Ishikawa (cell line): Measurements from ENCODE around the gene GADL1.
A peak's percentile ranks its signal among the peaks of the same experiment; 100 is the strongest.

Experiments used
- CEBPB ChIP-seq: IDR thresholded peaks from 2 replicates; pipeline ENCODE4 v1.6.1; 2012
- CREB1 ChIP-seq: IDR thresholded peaks from 2 replicates; pipeline ENCODE4 v1.6.1; 2012; ENCODE audit warnings: low read depth
- EGR1 ChIP-seq: IDR thresholded peaks from 2 replicates; pipeline ENCODE4 v1.6.1; 2012
- EP300 ChIP-seq: IDR thresholded peaks from 2 replicates; pipeline ENCODE4 v1.6.1; 2012; ENCODE audit warnings: borderline replicate concordance
- FOXM1 ChIP-seq: IDR thresholded peaks from 2 replicates; pipeline ENCODE4 v1.6.1; 2012; ENCODE audit warnings: low read depth, borderline replicate concordance
- MAX ChIP-seq: IDR thresholded peaks from 2 replicates; pipeline ENCODE4 v1.6.1; 2012
- NFIC ChIP-seq: IDR thresholded peaks from 2 replicates; pipeline ENCODE4 v1.6.1; 2012
- RAD21 ChIP-seq: IDR thresholded peaks from 2 replicates; pipeline ENCODE4 v1.6.1; 2012; ENCODE audit warnings: low read depth
- REST ChIP-seq: IDR thresholded peaks from 2 replicates; pipeline ENCODE4 v1.6.1; 2012; ENCODE audit warnings: low read depth, mild to moderate bottlenecking
- TAF1 ChIP-seq: IDR thresholded peaks from 2 replicates; pipeline ENCODE4 v1.6.1; 2012; ENCODE audit warnings: low read depth, mild to moderate bottlenecking
- TCF12 ChIP-seq: IDR thresholded peaks from 2 replicates; pipeline ENCODE4 v1.6.1; 2012; ENCODE audit warnings: low read depth
- TEAD4 ChIP-seq: IDR thresholded peaks from 2 replicates; pipeline ENCODE4 v1.6.1; 2012
- USF1 ChIP-seq: IDR thresholded peaks from 2 replicates; pipeline ENCODE4 v1.6.1; 2012
- YY1 ChIP-seq: IDR thresholded peaks from 2 replicates; pipeline ENCODE4 v1.6.1; 2012; ENCODE audit warnings: low read depth
- ZBTB7A ChIP-seq: IDR thresholded peaks from 2 replicates; pipeline ENCODE4 v1.6.1; 2012; ENCODE audit warnings: low read depth

Gene GADL1

GRCh38 chr3:30775040-30775439 is 119.4 kb downstream of the GADL1 start:
- TF ChIP-seq TEAD4 (no peak), FOXM1 (no peak), EP300 (no peak)

- TF ChIP-seq TCF12 (no peak), TAF1 (no peak), CEBPB (no peak), NFIC (no peak), USF1 (no peak), MAX (no peak), REST (no peak), RAD21 (no peak), FOXM1 (no peak), ZBTB7A (no peak), CREB1 (no peak), EP300 (no peak), TEAD4 (no peak)
These were observed 120.4 kb downstream of the GADL1 start for GRCh38 chr3:30774062-30774461.

GRCh38 chr3:30770387-30770786 is 124.1 kb downstream of the GADL1 start:
- peak; percentile 17; the same call in 1 of the 2 replicates for TF ChIP-seq TEAD4
- TF ChIP-seq CREB1 = no peak

GRCh38 chr3:30768703-30769550 is 125.5 kb downstream of the GADL1 start:
- TF ChIP-seq RAD21 = peak; percentile 77
- no peak for TF ChIP-seq CEBPB

GRCh38 chr3:30768046-30768445 is 126.4 kb downstream of the GADL1 start:
- TF ChIP-seq CREB1 = no peak
- TF ChIP-seq ZBTB7A = no peak
- TF ChIP-seq RAD21 = no peak
- TF ChIP-seq NFIC = no peak
- no peak for TF ChIP-seq CEBPB
- TF ChIP-seq EGR1 = no peak
- no peak for TF ChIP-seq TCF12
- TF ChIP-seq USF1 = no peak
- TF ChIP-seq EP300 = no peak
- no peak for TF ChIP-seq YY1
- no peak for TF ChIP-seq MAX
- TF ChIP-seq FOXM1 = no peak
- TF ChIP-seq REST = no peak
- no peak for TF ChIP-seq TAF1
- TF ChIP-seq TEAD4 = no peak

- no peak for TF ChIP-seq NFIC
- TF ChIP-seq TAF1 = no peak
These were observed 127.9 kb downstream of the GADL1 start for GRCh38 chr3:30766522-30766921.

- no peak for TF ChIP-seq ZBTB7A
- TF ChIP-seq REST = no peak
- TF ChIP-seq RAD21 = no peak
- no peak for TF ChIP-seq TEAD4
- TF ChIP-seq CEBPB = no peak
- no peak for TF ChIP-seq EGR1
- no peak for TF ChIP-seq CREB1
- TF ChIP-seq MAX = no peak
- TF ChIP-seq NFIC = no peak
- no peak for TF ChIP-seq EP300
- no peak for TF ChIP-seq TAF1
- no peak for TF ChIP-seq TCF12
These were observed 129.6 kb downstream of the GADL1 start for GRCh38 chr3:30764891-30765290.
